ENCODE measurements around the gene NAT16. TPM values are rescaled to one million over a fixed set of nuclear protein-coding genes. Genes with fewer than 3 reads are reported as not detected.
"Not testable (repeated sequence)": the region's sequence is repeated elsewhere in the genome, so short reads cannot be mapped to it uniquely, and the experiment has no call there.

NAT16 gene
- total RNA-seq, 1 donor from 2014 or later, result 0.16 TPM

DNA sequence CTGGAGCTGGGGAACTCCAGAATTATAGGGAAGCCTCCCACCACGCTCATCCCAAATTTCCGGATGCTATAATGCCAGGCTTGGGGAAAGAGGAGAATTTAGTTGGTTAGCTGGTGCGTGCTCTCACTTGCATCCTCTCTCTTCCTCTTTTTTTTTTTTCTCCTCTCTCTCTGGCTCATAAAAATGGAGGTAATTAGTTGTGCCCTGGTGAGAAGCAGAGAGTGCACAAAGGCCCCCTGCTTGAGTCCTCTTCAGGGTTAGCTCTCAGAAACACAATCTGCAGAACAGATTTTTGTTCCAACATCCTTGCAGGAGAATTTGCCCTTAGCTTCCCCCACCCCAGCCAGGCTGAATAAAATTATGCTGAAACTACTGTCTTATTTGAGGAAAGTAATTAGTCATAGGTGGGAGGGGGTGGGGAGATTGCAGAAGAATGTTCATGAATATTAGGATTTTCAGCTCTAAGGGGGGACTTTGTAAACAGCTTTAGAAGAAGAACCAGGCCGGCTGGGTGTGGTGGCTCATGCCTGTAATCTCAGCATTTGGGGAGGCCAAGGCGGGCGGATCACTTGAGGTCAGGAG, 45.6 kb downstream of the NAT16 start:
- Mint-ChIP-seq H3K4me1 (ENCODE audit: low read depth, unreplicated experiment) (peaks cover 46% of the 10 kb centered on the region), H3K27ac (ENCODE audit: unreplicated experiment) (peak overlapping the region; percentile 60), H3K9me3 (ENCODE audit: unreplicated experiment) (no peaks in the 10 kb centered on the region), H3K36me3 (ENCODE audit: low read depth, unreplicated experiment) (peaks cover 38% of the 10 kb centered on the region), H3K27me3 (ENCODE audit: low read depth, unreplicated experiment) (no peaks in the 10 kb centered on the region), H3K4me3 (ENCODE audit: unreplicated experiment) (peak overlapping the region; percentile 31)
- H3K9ac ChIP-seq (ENCODE audit: low read length), result peak overlapping the region; percentile 39
- FAIRE-seq (no peak), DNase-seq (ENCODE audit: low read depth) (no peak)
- no peaks in the 10 kb centered on the region for H3K9me3 ChIP-seq (ENCODE audit: insufficient read depth, low read depth, low read length)
- peaks cover 67% of the 10 kb centered on the region for H3K36me3 ChIP-seq (ENCODE audit: insufficient read depth, low read length)
- H3K79me2 ChIP-seq (ENCODE audit: insufficient read depth, low read length), result peaks cover 22% of the 10 kb centered on the region
- H3K4me2 ChIP-seq (ENCODE audit: low read length), result peak overlapping the region; percentile 98
- peak overlapping the region; percentile 12 for H3K4me3 ChIP-seq (ENCODE audit: insufficient read depth, low read depth, low read length)
- H4K20me1 ChIP-seq (ENCODE audit: insufficient read depth, low read length), result peaks cover 83% of the 10 kb centered on the region
- TF ChIP-seq, protein P1, sequence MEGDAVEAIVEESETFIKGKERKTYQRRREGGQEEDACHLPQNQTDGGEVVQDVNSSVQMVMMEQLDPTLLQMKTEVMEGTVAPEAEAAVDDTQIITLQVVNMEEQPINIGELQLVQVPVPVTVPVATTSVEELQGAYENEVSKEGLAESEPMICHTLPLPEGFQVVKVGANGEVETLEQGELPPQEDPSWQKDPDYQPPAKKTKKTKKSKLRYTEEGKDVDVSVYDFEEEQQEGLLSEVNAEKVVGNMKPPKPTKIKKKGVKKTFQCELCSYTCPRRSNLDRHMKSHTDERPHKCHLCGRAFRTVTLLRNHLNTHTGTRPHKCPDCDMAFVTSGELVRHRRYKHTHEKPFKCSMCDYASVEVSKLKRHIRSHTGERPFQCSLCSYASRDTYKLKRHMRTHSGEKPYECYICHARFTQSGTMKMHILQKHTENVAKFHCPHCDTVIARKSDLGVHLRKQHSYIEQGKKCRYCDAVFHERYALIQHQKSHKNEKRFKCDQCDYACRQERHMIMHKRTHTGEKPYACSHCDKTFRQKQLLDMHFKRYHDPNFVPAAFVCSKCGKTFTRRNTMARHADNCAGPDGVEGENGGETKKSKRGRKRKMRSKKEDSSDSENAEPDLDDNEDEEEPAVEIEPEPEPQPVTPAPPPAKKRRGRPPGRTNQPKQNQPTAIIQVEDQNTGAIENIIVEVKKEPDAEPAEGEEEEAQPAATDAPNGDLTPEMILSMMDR (IDR thresholded peaks at IDR 0.05; ENCODE audit: insufficient read depth, low read depth, low read length), result no peak
- TF ChIP-seq EZH2 (IDR thresholded peaks at IDR 0.05; ENCODE audit: insufficient read depth, low read length), result no peak
- peaks cover 66% of the 10 kb centered on the region for H3K4me1 ChIP-seq (ENCODE audit: insufficient read depth, low read length)
- no peak overlapping the region for H2AFZ ChIP-seq (ENCODE audit: low read depth, low read length)
- H3K27ac ChIP-seq (ENCODE audit: low read depth, low read length), result peak overlapping the region; percentile 50
- no peaks in the 10 kb centered on the region for H3K27me3 ChIP-seq (ENCODE audit: insufficient read depth, low read length)

DNA sequence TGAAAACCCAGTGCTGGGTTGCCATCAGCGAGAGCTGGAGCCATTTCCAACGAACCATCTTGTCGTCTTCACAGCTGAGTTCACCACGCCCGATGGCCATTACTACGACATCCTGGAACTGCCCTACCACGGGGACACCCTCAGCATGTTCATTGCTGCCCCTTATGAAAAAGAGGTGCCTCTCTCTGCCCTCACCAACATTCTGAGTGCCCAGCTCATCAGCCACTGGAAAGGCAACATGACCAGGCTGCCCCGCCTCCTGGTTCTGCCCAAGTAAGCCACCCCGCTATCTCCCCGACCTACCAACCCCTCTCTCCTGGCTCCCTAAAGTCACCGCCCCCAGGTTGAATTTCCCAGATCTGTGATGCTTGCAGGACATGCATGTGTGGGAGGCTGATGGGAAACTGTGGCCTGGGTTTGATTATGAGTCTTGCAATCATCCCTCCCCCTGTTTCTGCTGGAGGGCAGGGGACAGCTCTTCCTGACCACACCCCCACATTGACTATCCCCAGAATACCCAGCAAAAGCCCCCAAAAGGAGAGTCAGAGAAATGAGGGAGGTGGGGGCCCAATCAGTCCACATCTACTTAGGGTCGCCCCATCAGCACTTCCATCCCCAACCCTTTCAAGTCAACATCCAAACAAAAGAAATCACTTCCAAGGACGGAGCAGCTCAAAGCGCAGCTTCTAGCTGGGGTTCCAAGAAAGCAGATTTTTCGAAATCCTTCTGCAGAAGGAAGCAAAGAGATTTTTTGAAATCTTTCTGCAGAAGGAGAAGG, 46.3 kb downstream of the NAT16 start:
- Histone ChIP-seq H3K9me3 (ENCODE audit: insufficient read depth, low read depth, low read length) (no peaks in the 10 kb centered on the region), H2AFZ (ENCODE audit: low read depth, low read length) (no peak overlapping the region), H4K20me1 (ENCODE audit: insufficient read depth, low read length) (peaks cover 89% of the 10 kb centered on the region), H3K9ac (ENCODE audit: low read length) (peak overlapping the region; percentile 39), H3K4me3 (ENCODE audit: insufficient read depth, low read depth, low read length) (peak overlapping the region; percentile 12), H3K36me3 (ENCODE audit: insufficient read depth, low read length) (peaks cover 67% of the 10 kb centered on the region), H3K4me1 (ENCODE audit: insufficient read depth, low read length) (peaks cover 63% of the 10 kb centered on the region), H3K79me2 (ENCODE audit: insufficient read depth, low read length) (peaks cover 27% of the 10 kb centered on the region), H3K27me3 (ENCODE audit: insufficient read depth, low read length) (no peaks in the 10 kb centered on the region), H3K4me2 (ENCODE audit: low read length) (peak overlapping the region; percentile 98), H3K27ac (ENCODE audit: low read depth, low read length) (peak overlapping the region; percentile 50)
- TF ChIP-seq EZH2 (IDR thresholded peaks at IDR 0.05; ENCODE audit: insufficient read depth, low read length), result no peak
- TF ChIP-seq, protein P1 (IDR thresholded peaks at IDR 0.05; ENCODE audit: insufficient read depth, low read depth, low read length), result no peak
- Mint-ChIP-seq H3K36me3 (ENCODE audit: low read depth, unreplicated experiment) (peaks cover 40% of the 10 kb centered on the region), H3K27me3 (ENCODE audit: low read depth, unreplicated experiment) (no peaks in the 10 kb centered on the region), H3K4me3 (ENCODE audit: unreplicated experiment) (peak overlapping the region; percentile 73), H3K27ac (ENCODE audit: unreplicated experiment) (peak overlapping the region; percentile 68), H3K9me3 (ENCODE audit: unreplicated experiment) (no peaks in the 10 kb centered on the region), H3K4me1 (ENCODE audit: low read depth, unreplicated experiment) (peaks cover 43% of the 10 kb centered on the region)
- no peak for DNase-seq (ENCODE audit: low read depth)
- FAIRE-seq, result no peak

DNA sequence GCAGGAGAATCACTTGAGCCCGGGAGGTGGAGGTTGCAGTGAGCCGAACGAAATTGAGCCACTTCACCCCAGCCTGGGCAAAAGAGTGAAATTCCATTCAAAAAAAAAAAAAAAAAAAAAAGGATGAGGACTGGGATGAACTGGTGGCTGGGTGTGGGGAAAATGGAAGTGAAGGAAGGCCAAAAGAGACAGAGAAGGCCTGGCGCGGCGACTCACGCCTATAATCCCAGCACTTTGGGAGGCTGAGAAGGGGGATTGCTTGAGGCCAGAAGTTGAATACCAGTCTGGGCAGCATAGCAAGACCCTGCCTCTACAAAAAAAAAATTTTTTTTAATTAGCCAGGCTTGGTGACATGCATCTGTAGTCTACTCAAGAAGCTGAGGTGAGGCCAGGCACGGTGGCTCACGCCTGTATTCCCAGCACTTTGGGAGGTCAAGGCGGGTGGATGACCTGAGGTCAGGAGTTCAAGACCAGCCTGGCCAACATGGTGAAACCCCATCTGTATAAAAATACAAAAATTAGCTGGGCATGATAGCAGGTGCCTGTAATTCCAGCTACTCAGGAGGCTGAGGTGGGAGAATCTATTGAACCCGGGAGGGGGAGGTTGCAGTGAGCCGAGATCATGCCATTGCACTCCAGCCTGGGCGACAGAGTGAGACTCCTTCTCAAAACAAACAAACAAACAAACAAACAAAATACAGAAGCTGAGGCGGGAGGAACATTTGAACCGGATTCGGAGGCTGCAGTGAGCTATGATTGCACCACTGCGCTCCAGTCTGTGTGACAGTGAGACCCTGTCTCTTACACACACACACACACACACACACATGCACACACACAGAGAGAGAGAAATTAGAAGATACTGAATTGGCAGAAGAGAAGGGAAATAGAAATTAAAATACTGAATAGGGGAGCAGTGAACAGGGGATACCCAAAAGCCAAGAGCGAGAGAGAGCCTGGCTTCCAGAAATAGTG, 47.2 kb downstream of the NAT16 start:
- Histone ChIP-seq H3K4me3 (ENCODE audit: insufficient read depth, low read depth, low read length) (peak overlapping the region; percentile 12), H4K20me1 (ENCODE audit: insufficient read depth, low read length) (peaks cover 97% of the 10 kb centered on the region), H3K9ac (ENCODE audit: low read length) (peak overlapping the region; percentile 66), H3K36me3 (ENCODE audit: insufficient read depth, low read length) (peaks cover 72% of the 10 kb centered on the region), H3K4me2 (ENCODE audit: low read length) (peak overlapping the region; percentile 98), H3K79me2 (ENCODE audit: insufficient read depth, low read length) (peaks cover 36% of the 10 kb centered on the region), H3K4me1 (ENCODE audit: insufficient read depth, low read length) (peaks cover 68% of the 10 kb centered on the region), H3K27ac (ENCODE audit: low read depth, low read length) (peak overlapping the region; percentile 50)
- peak overlapping the region; percentile 70 for H3K27ac Mint-ChIP-seq (ENCODE audit: unreplicated experiment)
- DNase-seq (ENCODE audit: low read depth); H3K27me3 ChIP-seq (ENCODE audit: insufficient read depth, low read length); H2AFZ ChIP-seq (ENCODE audit: low read depth, low read length); H3K9me3 ChIP-seq (ENCODE audit: insufficient read depth, low read depth, low read length); H3K27me3 Mint-ChIP-seq (ENCODE audit: low read depth, unreplicated experiment); H3K9me3 Mint-ChIP-seq (ENCODE audit: unreplicated experiment); FAIRE-seq: not testable (repeated sequence)
- peaks cover 47% of the 10 kb centered on the region for H3K36me3 Mint-ChIP-seq (ENCODE audit: low read depth, unreplicated experiment)
- peak overlapping the region; percentile 73 for H3K4me3 Mint-ChIP-seq (ENCODE audit: unreplicated experiment)
- peaks cover 37% of the 10 kb centered on the region for H3K4me1 Mint-ChIP-seq (ENCODE audit: low read depth, unreplicated experiment)

All from astrocyte (in vitro differentiated cells and primary cell).